Activated T-cell treated with anti-CD3 and anti-CD28 coated beads for 4 hours (primary cell): Measurements from ENCODE around the gene MSTO1.
"Not testable (repeated sequence)": the region's sequence is repeated elsewhere in the genome, so short reads cannot be mapped to it uniquely, and the experiment has no call there.

Experiments
- DNase-seq: peaks from one replicate; pipeline ENCODE4 v3.0.0-alpha.2; 2020

The MSTO1 gene

DNA sequence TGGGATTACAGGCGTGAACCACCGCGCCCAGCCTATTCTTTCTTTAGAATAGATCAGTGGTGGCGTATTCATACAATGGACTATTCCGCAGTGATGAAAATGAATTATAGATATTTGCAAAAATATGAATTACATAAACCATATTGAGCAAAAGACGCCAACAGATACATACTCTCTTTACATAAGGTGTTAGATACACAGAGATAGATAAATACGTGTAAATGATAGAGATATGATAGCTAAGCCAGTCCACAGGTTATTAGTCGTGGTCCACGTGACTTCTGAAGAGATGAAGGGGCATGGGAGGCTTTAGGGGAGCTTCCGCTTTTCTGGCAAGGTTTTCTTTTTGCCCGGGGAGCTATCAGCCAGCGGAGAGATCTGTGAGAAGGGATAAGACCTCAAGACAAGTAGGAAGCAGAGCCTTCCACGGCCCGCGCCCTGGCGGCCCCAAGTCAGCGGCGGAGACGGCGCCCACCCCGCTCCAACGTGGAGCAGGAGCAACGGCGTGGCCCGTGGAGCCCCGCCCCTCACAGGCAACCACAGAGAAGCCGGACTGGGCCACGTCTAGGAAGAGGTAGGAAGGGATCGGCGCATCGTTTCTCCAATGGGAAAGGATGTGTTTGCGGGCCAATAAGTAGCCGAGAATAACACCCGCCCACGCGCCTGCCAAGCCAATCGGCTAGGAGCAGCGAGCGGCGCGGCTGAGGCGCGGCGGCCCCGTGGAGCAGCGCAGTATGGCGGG is at the start of gene MSTO1:
Gene MSTO1, plus strand, starts transcription at position 704 of the 742 bp plus-strand sequence. Its CDS starts 31 bp downstream, at position 735.
- DNase-seq = peak; percentile 94

DNA sequence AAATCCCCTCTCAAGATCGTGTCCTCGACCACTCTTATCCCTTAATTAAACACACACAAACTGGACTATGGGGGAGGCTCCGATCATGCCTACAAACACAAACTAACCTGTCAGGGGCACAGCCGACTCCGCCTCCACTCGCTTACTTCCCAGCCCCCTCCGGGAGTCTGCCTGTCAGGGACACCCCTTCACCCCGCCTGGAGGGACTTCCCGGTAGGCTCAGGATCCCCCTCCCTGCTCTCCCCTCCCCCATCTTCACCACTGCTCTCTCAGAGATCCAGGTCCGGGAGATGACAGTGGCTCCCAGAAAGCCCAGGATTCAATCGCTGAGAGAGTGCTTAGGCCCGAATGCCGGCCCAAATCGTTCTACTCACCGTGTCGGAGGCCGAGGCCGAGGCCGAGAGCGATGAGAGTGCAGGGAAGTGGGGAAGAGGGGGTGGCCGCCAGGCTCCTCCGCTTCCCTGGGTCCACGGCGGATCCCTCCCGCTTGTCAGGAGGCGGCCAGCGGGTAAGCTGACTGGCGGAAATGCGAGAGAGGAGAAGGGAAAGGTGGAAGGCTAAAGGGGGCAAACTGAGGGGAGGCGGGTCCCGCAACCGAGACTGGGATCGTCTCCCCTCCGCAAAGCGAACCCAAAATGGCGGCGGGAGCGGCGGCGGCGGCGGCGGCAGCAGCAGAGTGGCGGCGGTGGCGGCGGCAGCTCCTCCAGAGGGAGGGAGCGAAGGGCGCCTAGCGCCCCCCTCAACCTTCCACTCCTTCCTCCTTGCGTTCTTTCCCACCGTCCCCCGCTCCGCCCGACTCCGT is 48.0 kb upstream of the MSTO1 start:
- DNase-seq = peak; percentile 41

DNA sequence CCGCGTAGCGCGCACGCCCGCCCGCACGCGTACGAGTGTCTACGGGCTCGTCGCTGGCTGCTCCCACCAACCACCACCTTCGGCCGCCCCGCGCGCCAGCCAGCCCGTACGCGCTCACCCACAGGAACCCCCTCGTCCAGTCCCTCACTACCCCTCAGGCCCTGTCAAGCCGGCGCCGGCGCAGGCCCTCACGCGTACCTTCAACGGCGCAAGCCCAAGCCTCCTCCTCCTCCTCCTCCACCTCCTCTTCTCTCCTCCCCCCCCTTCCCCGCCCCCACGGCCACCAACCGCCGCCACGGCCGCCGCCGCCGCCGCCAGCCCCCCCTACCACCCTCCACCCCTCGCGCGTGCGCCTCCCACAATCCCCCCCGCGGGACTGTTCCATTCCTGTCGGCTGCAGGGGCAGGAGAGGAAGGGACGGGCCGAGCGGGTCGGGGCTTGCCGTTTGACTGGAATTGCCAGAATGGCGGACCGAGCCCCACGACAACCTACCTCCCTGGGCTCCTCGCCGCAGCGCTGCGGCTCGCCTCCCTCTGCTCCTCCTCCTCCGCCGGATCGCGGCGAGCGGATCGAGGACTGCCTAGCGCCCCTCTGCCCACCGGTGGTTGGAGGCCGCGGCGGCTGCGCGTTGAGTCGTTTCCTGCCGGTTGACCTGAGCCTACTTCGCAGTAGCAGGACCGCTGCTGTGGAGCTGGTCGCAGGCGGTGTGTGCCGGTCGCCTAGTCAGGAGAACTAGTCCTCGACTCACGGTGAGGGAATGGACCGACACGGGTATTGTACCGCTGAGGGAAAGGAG is 47.2 kb upstream of the MSTO1 start, which contains the start of gene ASH1L:
Gene ASH1L, minus strand, starts transcription at position 223 of the 796 bp plus-strand sequence. CDS start 41,284 bp downstream, outside the sequence.
- peak; percentile 93 for DNase-seq

DNA sequence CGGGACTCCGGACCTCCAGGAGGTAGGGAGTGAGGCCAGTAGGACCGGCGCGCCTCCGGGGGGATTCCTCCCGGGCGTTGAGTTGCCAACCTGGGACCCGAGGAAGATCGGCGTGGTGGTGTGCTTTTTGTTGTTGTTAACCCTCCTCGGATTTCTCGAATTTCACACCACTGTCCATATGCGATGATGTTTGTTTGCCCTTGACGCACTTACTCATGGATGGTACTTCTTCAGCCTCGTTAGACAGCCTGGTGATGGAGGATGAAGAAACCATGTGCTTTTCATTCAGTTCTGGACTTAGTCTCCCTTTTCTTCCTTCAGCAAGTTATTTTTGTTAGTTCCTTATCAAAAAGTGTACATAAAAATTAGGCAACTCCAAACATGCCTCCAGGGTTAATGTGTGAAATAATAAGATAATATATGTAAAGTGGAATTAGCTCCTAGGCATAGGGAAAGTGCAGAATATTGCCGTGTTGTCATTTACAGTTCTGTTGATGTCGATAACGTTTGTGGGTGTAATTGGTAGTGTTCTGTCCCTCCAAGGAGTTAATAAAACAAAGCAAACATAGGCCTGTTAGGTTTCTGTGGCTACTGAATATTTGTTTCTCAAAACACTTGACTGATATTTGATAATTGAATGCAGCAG is 46.5 kb upstream of the MSTO1 start:
- DNase-seq = not testable (repeated sequence)

DNA sequence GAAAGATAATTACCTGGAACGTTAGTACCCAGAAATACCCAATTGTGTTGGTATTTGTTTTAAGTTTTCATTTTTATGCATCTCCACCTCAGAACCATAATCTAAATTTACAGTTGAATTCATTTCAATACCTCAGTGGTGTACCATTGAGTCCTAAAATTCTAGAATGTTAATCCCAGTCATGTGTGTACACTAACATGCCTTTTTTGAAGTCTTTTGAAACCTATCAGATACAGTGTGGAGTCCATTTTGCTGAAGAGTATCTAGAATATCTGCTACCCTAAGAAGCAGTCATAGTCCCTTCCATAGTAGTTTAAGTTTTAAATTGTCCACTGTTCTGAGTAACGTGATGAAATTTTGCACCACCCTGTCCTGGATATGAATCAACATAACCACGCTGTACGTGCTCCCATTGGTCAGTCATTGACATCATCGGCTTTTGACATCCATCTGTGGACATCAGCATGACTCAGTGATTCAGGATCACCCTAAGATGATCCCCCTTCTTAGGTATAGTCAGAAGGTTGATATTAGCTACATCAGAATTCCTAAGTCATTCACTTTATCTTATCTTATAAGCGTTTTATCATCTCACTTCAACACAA is 39.9 kb upstream of the MSTO1 start:
- DNase-seq = no peak

DNA sequence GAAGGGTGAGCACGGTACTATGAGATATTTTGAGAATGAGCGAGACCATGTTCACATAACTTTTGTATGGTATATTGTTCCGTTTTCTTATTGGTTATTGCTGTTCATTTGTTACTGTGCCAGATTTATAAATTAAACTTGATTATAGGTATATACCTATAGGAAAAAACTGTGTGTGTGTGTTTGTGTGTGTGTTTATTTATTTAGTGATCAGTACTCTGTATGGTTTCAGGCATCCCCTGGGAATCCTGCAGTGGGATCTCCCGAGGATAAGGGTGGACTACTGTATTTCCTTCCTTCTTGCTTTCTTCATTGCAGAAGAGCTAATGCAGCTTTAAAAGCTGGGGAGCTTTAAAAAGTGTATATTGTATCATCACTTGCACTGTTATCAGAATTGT is 39.4 kb upstream of the MSTO1 start:
- DNase-seq = no peak

DNA sequence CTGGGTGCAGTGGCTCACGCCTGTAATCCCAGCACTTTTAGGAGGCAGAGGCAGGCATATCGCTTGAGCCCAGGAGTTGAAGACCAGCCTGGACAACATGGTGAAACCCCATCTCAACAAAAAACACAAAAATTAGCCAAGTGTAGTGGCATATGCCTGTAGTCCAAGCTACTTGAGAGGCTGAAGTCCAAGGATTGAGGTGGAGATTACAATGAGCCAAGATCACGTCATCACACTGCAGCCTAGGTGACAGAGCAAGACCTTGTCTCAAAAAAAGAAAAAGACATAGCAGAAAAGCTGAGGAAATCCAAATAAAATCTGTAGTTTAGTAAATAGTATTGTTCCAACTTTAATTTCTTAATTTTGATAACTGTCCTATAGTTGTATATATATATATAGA is 35.9 kb upstream of the MSTO1 start:
- DNase-seq = no peak

DNA sequence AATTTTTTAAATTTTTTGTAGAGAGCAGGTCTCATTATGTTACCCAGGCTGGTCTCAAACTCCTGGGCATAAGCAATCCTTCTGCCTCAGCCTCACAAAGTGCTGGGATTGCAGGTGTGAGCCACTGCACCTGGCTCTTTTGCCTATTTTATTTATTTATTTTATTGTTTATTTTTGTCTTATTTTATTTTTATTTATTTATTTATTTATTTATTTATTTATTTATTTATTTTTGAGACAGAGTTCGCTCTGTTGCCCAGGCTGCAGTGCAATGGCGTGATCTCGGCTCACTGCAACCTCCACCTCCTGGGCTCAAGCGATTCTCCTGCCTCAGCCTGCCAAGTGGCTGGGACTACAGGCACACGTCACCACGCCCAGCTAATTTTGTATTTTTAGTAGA is 34.4 kb upstream of the MSTO1 start:
- DNase-seq = not testable (repeated sequence)

DNA sequence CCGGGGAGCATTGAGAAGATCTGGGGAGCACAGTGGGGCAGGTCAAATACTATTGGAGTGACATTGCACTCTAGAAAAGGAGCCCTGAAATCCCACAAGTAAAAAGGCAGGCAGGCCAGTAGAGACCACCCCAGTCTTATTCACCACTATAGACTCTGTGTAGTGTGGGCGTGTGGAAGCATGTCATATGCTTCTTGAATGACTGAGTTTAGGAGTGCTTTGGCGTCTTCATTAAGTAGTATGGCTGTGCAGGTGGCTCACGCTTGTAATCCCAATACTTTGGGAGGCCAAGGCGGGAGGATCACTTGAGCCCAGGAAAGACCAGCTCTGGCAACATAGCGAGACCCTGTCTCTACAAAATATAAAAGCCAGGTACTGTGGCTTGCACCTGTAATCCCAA is 26.2 kb upstream of the MSTO1 start:
- not testable (repeated sequence) for DNase-seq

DNA sequence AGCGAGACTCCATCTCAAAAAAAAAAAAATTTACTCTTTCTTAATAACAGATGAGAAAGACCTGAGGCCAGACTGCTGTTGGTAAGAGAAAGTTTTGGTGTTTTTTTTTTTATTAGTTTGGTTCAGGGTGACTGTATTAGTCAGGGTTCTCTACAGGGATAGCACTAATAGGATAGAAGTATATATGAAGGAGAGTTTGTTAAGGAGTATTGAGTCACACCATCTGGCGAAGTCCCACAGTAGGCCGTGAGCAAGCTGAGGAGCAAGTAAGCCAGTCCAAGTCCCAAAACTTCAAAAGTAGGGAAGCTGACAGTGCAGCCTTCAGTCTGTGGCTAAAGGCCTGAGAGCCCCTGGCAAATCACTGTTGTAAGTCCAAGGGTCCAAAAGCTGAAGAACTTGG is 20.7 kb upstream of the MSTO1 start:
- not testable (repeated sequence) for DNase-seq

DNA sequence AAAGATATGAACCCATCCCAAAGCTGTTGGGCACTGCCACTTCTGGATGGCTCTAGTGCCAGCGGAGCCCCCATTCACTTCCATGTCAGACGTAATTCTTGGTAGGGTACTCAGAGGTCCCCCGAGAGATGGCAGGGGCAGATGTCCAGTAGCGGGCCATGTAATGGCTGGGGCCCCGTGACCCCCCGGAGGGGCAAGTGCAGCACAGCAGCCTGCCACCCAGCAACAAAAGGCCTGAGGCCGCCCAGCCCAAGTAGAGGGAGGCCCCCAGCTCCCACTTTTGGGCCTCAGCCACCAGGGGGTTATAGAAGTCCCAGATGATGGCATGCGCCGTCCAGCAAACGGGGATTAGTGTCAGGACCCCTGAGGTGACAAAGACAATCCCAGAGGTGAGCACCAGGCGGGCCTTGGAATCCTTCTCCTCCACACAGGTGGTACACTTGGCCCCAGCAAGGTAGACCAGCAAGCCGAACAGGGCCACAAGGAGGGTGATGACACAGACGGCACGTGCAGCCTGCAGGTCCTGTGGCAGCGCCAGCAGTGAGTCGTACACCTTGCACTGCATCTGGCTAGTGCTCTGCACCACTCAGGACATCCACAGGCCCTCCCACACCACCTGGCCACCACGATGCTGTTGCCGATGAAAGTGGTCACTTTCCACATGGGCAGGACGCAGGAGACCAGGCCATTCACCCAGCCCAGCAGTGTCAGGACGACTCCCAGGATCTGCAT is 19.3 kb upstream of the MSTO1 start:
- not testable (repeated sequence) for DNase-seq

DNA sequence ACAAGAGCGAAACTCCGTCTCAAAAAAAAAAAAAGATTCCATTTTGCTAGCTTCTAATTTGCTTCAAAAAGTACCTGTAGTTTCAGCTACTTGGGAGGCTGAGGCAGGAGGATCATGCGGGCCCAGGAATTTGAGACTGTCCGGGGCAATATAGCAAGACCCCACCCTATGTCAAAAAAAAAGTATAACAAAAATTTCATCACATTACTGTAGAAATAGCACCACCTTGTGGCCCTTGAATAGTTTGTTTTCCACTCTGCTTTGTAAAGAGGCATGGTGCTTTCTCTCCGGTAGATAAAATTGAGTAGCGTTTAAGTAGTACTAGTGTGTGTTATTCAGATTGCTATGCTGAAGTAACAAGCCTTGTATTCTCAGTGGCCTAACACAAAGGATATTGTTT is 18.2 kb upstream of the MSTO1 start:
- no peak for DNase-seq

DNA sequence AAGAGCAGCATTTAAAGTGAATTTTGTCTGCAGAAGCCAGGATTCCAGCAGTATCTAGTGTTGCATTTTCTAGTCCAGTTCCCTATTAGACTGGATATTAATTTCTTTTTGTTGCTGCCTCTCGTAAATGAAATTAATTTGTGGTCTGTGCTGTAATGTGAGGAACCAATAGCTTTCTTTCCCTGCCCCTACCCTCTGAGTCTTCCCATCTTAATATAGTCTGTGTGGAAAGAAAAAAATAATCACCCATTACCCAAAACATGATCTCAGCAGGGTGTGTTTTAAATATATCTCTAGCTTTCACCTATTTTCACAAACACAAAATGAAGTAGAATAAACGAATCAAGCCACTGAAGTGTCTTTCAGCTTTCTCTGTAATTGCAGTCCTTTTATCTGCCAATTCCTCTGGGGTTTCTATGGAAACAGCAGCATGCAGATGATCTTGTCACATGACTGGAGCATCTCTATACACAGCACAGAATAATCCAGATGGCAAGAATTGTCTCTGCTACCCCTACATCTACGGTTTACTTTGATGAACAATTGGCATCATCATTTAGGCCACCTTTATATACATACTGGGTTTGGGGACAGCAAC is 14.0 kb upstream of the MSTO1 start:
- DNase-seq = not testable (repeated sequence)

DNA sequence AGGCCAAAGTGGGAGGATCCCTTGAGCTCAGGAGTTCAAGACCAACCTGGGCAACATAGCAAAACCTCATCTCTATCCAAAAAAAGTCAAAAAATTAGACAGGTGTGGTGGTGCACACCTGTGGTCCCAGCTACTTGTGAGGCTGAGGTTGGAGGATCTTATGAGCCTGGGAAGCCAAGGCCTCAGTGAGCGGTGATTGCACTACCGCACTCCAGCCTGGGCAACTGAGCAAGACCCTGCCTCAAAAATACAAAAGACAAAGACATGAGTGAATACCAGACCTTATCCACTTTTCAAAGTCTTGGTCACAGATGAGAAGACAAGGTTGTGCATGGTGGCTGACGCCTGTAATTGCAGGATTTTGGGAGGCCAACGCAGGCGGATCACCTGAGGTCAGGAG is 13.2 kb upstream of the MSTO1 start:
- DNase-seq = no peak

DNA sequence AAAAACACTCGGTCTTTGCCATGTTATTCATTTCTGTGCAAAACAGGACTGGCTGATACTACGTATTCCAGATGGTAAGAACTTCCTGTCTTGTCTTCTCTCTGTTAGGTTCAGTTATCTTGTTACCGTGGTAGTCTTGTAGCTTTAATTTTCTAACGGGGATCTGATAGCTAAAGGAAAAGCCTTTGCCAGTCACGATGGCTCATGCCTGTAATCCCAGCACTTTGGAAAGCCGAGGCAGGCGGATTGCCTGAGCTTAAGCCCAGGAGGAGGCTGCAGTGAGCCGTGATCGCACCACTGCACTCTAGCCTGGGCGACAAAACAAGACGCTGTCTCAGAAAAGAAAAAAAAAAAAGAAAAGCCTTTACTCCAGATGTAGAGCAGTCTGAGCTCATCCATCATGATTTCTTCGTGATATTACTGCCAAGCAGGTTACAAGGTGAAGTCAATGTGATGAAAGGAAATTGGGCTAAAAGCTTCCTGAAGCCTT is 11.1 kb upstream of the MSTO1 start:
- DNase-seq = no peak

DNA sequence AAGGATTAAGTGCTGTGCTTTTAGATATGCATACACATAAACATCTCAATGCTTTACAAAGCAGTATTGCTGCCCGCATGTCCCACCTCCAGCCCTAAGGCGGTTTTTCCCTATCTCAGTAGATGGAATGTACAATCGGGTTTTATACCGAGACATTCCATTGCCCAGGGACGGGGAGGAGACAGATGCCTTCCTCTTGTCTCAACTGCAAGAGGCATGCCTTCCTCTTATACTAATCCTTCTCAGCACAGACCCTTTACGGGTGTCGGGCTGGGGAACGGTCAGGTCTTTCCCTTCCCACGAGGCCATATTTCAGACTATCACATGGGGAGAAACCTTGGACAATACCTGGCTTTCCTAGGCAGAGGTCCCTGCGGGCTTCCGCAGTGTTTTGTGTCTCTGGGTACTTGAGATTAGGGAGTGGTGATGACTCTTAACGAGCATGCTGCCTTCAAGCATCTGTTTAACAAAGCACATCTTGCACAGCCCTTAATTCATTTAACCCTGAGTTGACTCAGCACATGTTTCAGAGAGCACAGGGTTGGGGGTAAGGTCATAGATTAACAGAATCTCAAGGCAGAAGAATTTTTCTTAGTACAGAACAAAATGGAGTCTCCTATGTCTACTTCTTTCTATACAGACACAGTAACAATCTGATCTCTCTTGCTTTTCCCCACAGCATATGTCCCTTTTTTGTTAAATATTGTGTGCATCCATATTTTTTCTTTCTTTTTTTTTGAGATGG is 10.0 kb upstream of the MSTO1 start:
- not testable (repeated sequence) for DNase-seq

DNA sequence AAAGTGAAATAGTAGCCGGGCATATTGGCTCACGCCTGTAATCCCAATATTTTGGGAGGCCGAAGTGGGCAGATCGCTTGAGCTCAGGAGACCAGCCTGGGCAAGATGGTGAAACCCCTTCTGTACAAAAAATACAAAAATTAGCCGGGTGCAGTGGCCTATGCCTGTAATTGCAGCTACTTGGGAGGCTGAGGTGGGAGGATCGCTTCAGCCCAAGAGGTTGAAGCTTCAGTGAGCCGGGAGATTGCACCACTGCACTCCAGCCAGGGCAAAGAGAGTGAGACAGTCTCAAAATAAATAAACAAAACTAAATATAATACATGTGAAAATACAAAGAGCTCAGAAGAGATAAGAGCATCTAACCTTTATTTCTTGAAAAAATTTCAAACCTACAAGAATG is 2.3 kb upstream of the MSTO1 start:
- DNase-seq = no peak

DNA sequence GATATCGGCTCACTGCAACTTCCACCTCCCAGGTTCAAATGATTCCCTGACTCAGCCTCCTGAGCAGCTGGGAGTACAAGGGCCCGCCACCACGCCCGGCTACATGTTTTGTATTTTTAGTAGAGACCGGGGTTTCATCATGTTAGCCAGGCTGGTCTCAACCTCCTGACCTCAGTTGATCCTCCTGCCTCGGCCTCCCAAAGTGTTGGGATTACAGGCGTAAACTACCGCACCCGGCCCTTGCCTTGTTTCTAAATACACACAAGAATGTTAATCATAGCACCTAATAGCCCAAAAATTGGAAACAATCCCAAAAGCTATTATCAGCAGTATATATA is 1.2 kb upstream of the MSTO1 start:
- DNase-seq = no peak

DNA sequence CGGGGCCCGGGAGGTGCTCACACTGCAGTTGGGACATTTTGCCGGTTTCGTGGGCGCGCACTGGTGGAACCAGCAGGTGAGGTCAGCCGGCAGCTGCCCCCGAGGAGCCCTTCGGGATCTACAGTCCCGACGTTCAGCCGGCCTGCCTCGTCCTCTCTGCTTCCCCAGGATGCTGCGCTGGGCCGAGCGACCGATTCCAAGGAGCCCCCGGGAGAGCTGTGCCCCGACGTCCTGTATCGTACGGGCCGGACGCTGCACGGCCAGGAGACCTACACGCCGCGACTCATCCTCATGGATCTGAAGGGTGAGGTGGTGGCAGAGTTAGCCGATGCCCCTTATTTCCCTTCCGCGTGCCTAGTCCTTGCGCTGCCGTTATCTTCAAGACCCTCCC is 234 bp downstream of the MSTO1 start:
- DNase-seq = not testable (repeated sequence)

DNA sequence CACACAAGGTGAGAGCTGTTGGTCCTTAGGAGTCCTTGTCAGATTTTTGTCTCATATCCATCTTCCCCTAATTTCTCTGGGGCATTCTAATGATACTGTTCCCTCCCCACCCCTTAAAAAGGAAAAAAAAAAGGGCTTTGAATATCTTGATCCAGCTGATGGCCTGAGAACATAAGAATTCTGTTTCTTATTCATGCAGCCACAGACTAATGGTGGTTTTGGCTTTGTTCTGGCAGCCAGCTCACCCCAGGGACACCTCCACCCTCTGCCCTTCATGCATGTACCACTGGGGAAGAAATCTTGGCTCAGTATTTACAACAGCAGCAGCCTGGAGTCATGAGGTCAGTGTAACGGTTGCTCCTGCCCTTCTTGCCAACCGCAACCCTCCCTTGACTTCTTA is 3.2 kb downstream of the MSTO1 start:
- DNase-seq = not testable (repeated sequence)
